Right atrium auricular region (tissue), 2 donors: ENCODE measurements around the gene CFP. TPM values are rescaled to one million over a fixed set of nuclear protein-coding genes. Genes with fewer than 3 reads are reported as not detected.
A peak's percentile ranks its signal among the peaks of the same experiment; 100 is the strongest.

ENCODE experiments used
- DNase-seq: peaks from one replicate; pipeline ENCODE4 v3.0.0-alpha.2; 2019; ENCODE audit warnings: low spot score
- H3K27ac ChIP-seq, 2 donors: fragments of 200-600 bp; sonication (generic); 1 replicate in 1 of 2; 2 replicates in 1 of 2; pipeline ENCODE4 v1.5.1; 2016 to 2019
- H3K27me3 ChIP-seq, 2 donors: fragments of 200-600 bp; sonication (generic); one replicate each; pipeline versions ENCODE4 v1.5.1 to v1.6.0; 2017 to 2019
- H3K36me3 ChIP-seq: fragments of 200-600 bp; sonication (generic); one replicate; pipeline ENCODE4 v1.5.1; 2016
- H3K4me1 ChIP-seq, 2 donors: fragments of 200-600 bp; sonication (generic); one replicate each; pipeline versions ENCODE4 v1.5.1 to v1.6.0; 2017 to 2019
- H3K4me3 ChIP-seq, 2 donors: fragments of 200-600 bp; sonication (generic); 1 replicate in 1 of 2; 2 replicates in 1 of 2; pipeline ENCODE4 v1.5.1; 2017 to 2019; ENCODE audit warnings: mild to moderate bottlenecking in 1 of 2, moderate library complexity in 1 of 2
- H3K9me3 ChIP-seq, 2 donors: fragments of 200-600 bp; sonication (generic); one replicate each; pipeline ENCODE4 v1.5.1; 2019
- total RNA-seq, 2 donors: library from RNA; depleted of rRNA; stranded (reverse); fragments of >200 nt; gene quantifications; one replicate each; pipeline ENCODE4 v1.1.0, GENCODE V29; 2016
- TF ChIP-seq, protein P1 (sequence below), 2 donors: fragments of 200-600 bp; sonication (generic); IDR thresholded peaks; one replicate each; pipeline ENCODE4 v1.5.1; 2019; ENCODE audit warnings: antibody characterized with exemption in 2 of 2

CFP gene
- total RNA-seq, 2 donors from 2014 or later: 2.2 to 6.3 TPM

GRCh38 chrX:47618923-47619485 lies 10.7 kb downstream of the CFP start:
- Histone ChIP-seq H3K4me3 (peak overlapping the region in 1 of 2 donors; percentile 44), H3K36me3 (no peaks in the 10 kb centered on the region), H3K4me1 (peaks cover 0 to 5% of the 10 kb centered on the region in 2 donors), H3K9me3 (no peaks in the 10 kb centered on the region), H3K27ac (no peak overlapping the region), H3K27me3 (no peaks in the 10 kb centered on the region)
- DNase-seq: no peak
- TF ChIP-seq, protein P1, sequence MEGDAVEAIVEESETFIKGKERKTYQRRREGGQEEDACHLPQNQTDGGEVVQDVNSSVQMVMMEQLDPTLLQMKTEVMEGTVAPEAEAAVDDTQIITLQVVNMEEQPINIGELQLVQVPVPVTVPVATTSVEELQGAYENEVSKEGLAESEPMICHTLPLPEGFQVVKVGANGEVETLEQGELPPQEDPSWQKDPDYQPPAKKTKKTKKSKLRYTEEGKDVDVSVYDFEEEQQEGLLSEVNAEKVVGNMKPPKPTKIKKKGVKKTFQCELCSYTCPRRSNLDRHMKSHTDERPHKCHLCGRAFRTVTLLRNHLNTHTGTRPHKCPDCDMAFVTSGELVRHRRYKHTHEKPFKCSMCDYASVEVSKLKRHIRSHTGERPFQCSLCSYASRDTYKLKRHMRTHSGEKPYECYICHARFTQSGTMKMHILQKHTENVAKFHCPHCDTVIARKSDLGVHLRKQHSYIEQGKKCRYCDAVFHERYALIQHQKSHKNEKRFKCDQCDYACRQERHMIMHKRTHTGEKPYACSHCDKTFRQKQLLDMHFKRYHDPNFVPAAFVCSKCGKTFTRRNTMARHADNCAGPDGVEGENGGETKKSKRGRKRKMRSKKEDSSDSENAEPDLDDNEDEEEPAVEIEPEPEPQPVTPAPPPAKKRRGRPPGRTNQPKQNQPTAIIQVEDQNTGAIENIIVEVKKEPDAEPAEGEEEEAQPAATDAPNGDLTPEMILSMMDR (IDR thresholded peaks at IDR 0.05): no peak

DNA sequence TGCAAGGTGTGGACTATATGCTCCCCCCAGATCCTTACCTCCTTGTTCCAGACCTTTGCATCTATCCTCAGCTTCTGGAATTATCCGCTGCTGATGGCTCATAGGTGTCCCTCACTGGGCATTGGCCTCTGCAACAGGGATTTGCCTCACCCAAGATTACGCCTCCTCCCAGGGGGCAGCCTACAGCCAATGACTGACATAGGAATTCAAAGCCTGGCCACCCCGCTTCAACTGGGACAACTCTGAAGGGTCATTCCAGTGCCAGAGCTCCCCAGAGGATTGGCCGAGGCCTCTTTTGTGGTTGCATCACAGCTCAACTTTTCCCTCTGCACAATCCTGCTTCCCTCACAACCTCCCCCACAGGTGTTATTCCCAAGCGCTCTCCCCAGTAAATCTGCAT lies 15.1 kb downstream of the CFP start:
- no peak for DNase-seq
- TF ChIP-seq, protein P1 (IDR thresholded peaks at IDR 0.05): no peak
- Histone ChIP-seq H3K36me3 (no peaks in the 10 kb centered on the region), H3K4me1 (peaks cover 0 to 5% of the 10 kb centered on the region in 2 donors), H3K27me3 (no peaks in the 10 kb centered on the region), H3K9me3 (no peaks in the 10 kb centered on the region), H3K4me3 (no peak overlapping the region), H3K27ac (no peak overlapping the region)

DNA sequence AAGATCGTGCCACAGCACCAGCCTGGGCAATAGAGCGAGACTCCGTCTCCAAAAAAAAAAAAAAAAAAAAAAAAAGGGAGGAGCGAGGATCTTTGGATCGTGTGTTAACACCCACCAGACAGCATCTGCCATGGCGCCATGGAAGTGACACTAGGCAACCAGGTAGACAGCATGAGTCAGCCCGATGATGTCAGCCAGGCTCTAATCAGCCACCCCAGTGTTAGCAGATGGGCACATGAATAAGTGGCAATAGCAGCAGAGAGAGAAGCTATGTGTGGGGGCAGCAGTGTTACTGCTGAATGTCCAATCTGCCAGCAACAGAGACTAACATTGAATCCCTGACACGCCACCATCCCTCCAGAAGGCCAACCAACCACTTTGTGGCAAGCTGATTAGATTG lies 16.6 kb downstream of the CFP start:
- no peaks in the 10 kb centered on the region for H3K36me3 ChIP-seq
- no peak overlapping the region for H3K4me3 ChIP-seq
- H3K27ac ChIP-seq: no peak overlapping the region
- no peaks in the 10 kb centered on the region for H3K9me3 ChIP-seq
- no peaks in the 10 kb centered on the region for H3K27me3 ChIP-seq
- TF ChIP-seq, protein P1 (IDR thresholded peaks at IDR 0.05): no peak
- no peaks in the 10 kb centered on the region for H3K4me1 ChIP-seq
- no peak for DNase-seq

DNA sequence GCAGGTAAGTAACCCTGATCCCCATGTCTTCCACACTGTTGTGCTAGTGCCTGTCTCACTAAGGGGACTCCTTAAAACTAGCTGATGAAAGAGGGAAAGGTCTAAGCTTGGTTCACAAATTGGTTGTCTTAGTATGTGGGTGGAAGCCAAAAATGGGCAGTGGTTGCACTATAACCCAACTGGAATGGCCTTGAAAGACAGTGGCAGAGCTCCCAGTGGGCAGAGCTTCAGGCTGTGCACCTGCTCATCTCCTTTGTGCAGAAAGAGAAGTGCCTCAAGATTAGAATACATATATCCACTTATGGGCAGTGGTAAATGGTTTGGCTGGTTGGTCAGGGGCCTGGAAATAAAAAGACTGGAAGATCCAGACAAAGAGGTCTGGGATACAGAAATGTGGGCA lies 17.3 kb downstream of the CFP start:
- no peaks in the 10 kb centered on the region for H3K27me3 ChIP-seq
- no peaks in the 10 kb centered on the region for H3K36me3 ChIP-seq
- TF ChIP-seq, protein P1 (IDR thresholded peaks at IDR 0.05): no peak
- H3K27ac ChIP-seq: no peak overlapping the region
- H3K4me1 ChIP-seq: no peaks in the 10 kb centered on the region
- H3K9me3 ChIP-seq: no peaks in the 10 kb centered on the region
- no peak overlapping the region for H3K4me3 ChIP-seq
- no peak for DNase-seq

GRCh38 chrX:47611926-47612325 lies 17.8 kb downstream of the CFP start:
- H3K36me3 ChIP-seq: no peaks in the 10 kb centered on the region
- H3K4me1 ChIP-seq: no peaks in the 10 kb centered on the region
- no peak for DNase-seq
- H3K27me3 ChIP-seq: no peaks in the 10 kb centered on the region
- H3K9me3 ChIP-seq: no peaks in the 10 kb centered on the region
- no peak overlapping the region for H3K27ac ChIP-seq
- TF ChIP-seq, protein P1 (IDR thresholded peaks at IDR 0.05): no peak
- no peak overlapping the region for H3K4me3 ChIP-seq

DNA sequence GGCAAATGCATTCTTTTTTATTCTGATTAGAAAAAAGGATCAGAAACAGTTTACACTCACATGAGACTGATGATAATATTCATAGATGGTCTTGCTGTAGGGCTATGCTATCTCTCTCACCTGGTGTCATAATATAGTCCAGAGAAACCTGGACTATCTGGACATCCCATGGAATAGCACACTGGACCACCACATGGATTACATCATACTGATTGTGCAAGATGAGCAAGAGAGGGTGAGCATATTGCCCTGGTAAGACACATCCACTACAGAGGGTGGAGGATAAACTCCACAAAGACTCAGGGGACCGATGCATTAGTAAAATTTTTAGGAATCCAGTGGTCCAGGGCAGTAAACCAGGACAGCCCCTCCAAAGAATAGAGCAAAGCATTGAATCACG lies 18.2 kb downstream of the CFP start:
- Histone ChIP-seq H3K4me1 (no peaks in the 10 kb centered on the region), H3K9me3 (no peaks in the 10 kb centered on the region), H3K27me3 (no peaks in the 10 kb centered on the region), H3K36me3 (no peaks in the 10 kb centered on the region), H3K4me3 (no peak overlapping the region), H3K27ac (no peak overlapping the region)
- DNase-seq: no peak
- TF ChIP-seq, protein P1 (IDR thresholded peaks at IDR 0.05): no peak
